CD14-positive monocyte (primary cell): Measurements from ENCODE around the gene TICRR. TPM values are rescaled to one million over a fixed set of nuclear protein-coding genes. Genes with fewer than 3 reads are reported as not detected.
"Not testable (repeated sequence)": the region's sequence is repeated elsewhere in the genome, so short reads cannot be mapped to it uniquely, and the experiment has no call there.

ENCODE experiments used
- DNase-seq, 3 donors: peaks; one replicate each; pipeline ENCODE4 v3.0.0-alpha.2; 2011 to 2022
- H2AFZ ChIP-seq: 2 replicates; pipeline ENCODE4 v1.6.0; 2012; ENCODE audit warnings: mild to moderate bottlenecking, low read depth, low read length, inconsistent platforms; ENCODE audit not compliant: insufficient read depth, poor library complexity, severe bottlenecking
- H3K27ac ChIP-seq, 2 donors: 1 replicate in 1 of 2; 2 replicates in 1 of 2; pipeline ENCODE4 v1.5.1; 2012 to 2013; ENCODE audit warnings: low read length in 2 of 2, control low read depth in 1 of 2, inconsistent platforms in 1 of 2, low read depth in 1 of 2, mild to moderate bottlenecking in 1 of 2
- H3K27me3 ChIP-seq, 2 donors: one replicate each; pipeline versions ENCODE4 v1.6.0 to v1.6.1; 2011 to 2013; ENCODE audit warnings: low read length in 2 of 2; ENCODE audit not compliant: control insufficient read depth in 2 of 2, insufficient read depth in 2 of 2
- H3K36me3 ChIP-seq, 2 donors: replicated peaks in 1 of 2; 1 replicate in 1 of 2; 2 replicates in 1 of 2; pipeline versions ENCODE4 v1.5.1 to v1.6.1; 2012 to 2013; ENCODE audit warnings: low read length in 2 of 2, control low read depth in 1 of 2, inconsistent platforms in 1 of 2, mild to moderate bottlenecking in 1 of 2; ENCODE audit not compliant: insufficient read depth in 2 of 2, control insufficient read depth in 1 of 2
- H3K4me1 ChIP-seq, 2 donors: 1 replicate in 1 of 2; 2 replicates in 1 of 2; pipeline versions ENCODE4 v1.5.1 to v1.6.1; 2012 to 2013; ENCODE audit warnings: low read length in 2 of 2, control low read depth in 1 of 2, inconsistent platforms in 1 of 2, mild to moderate bottlenecking in 1 of 2, moderate library complexity in 1 of 2; ENCODE audit not compliant: insufficient read depth in 2 of 2, control insufficient read depth in 1 of 2
- H3K4me2 ChIP-seq: replicated peaks from 2 replicates; pipeline ENCODE3; 2012; ENCODE audit warnings: low read length, moderate library complexity, mild to moderate bottlenecking; ENCODE audit not compliant: poor library complexity, severe bottlenecking; ENCODE audit errors: extremely low read depth
- H3K4me3 ChIP-seq, 3 experiments: fragments of 200-600 bp in 1 of 3; sonication (generic) in 1 of 3; replicated peaks in 1 of 3; 1 replicate in 2 of 3; 2 replicates in 1 of 3; pipeline ENCODE4 v1.5.1; 2011 to 2013; ENCODE audit warnings: low read length in 3 of 3, mild to moderate bottlenecking in 3 of 3, control low read depth in 2 of 3, low read depth in 2 of 3, inconsistent platforms in 1 of 3, moderate library complexity in 1 of 3
- H3K79me2 ChIP-seq: 2 replicates; pipeline ENCODE4 v1.6.0; 2012; ENCODE audit warnings: mild to moderate bottlenecking, control low read depth, inconsistent platforms, low read length, moderate library complexity; ENCODE audit not compliant: insufficient read depth
- H3K9ac ChIP-seq: 2 replicates; pipeline ENCODE4 v1.6.0; 2017; ENCODE audit warnings: low read length, mild to moderate bottlenecking; ENCODE audit not compliant: insufficient read depth, poor library complexity, severe bottlenecking
- H3K9me3 ChIP-seq, 2 donors: replicated peaks in 1 of 2; 1 replicate in 1 of 2; 2 replicates in 1 of 2; pipeline versions ENCODE4 v1.5.1 to v1.6.1; 2012 to 2013; ENCODE audit warnings: low read length in 2 of 2, control low read depth in 1 of 2; ENCODE audit not compliant: control insufficient read depth in 1 of 2, insufficient read depth in 1 of 2
- H4K20me1 ChIP-seq: 2 replicates; pipeline ENCODE4 v1.6.0; 2012; ENCODE audit warnings: mild to moderate bottlenecking, low read length, control low read depth, moderate library complexity; ENCODE audit not compliant: insufficient read depth
- H3K27ac Mint-ChIP-seq, 7 donors: one replicate each; pipeline ENCODE4 v1.8.0; 2020; ENCODE audit warnings: mild to moderate bottlenecking in 7 of 7, mixed read lengths in 7 of 7, moderate library complexity in 6 of 7, inconsistent platforms in 2 of 7
- H3K27me3 Mint-ChIP-seq, 3 donors: one replicate each; pipeline ENCODE4 v1.8.0; 2021 to 2022; ENCODE audit warnings: low read depth in 3 of 3, mild to moderate bottlenecking in 3 of 3, mixed read lengths in 3 of 3, moderate library complexity in 3 of 3, inconsistent platforms in 1 of 3
- H3K36me3 Mint-ChIP-seq, 2 donors: one replicate each; pipeline ENCODE4 v1.8.0; 2020; ENCODE audit warnings: mixed read lengths in 2 of 2, inconsistent platforms in 1 of 2, mild to moderate bottlenecking in 1 of 2
- H3K4me1 Mint-ChIP-seq: one replicate; pipeline ENCODE4 v1.8.0; 2020; ENCODE audit warnings: mild to moderate bottlenecking, mixed read lengths
- H3K4me3 Mint-ChIP-seq, 2 donors: one replicate each; pipeline ENCODE4 v1.8.0; 2020; ENCODE audit warnings: mild to moderate bottlenecking in 2 of 2, mixed read lengths in 2 of 2, moderate library complexity in 1 of 2
- H3K9me3 Mint-ChIP-seq, 7 donors: one replicate each; pipeline ENCODE4 v1.8.0; 2020 to 2022; ENCODE audit warnings: mixed read lengths in 7 of 7, mild to moderate bottlenecking in 6 of 7, moderate library complexity in 6 of 7, inconsistent platforms in 2 of 7
- WGBS: methylation state at CpG from one replicate; pipeline ENCODE4 v1.1.5; 2013; ENCODE audit warnings: missing lambda C conversion rate; ENCODE audit not compliant: insufficient coverage; 5-methylcytosine and 5-hydroxymethylcytosine counted together
- intact Hi-C, 2 donors: fragments of 100-400 bp; cut with micrococcal nuclease; formaldehyde crosslinking; loops; one replicate each; pipeline versions ENCODE4 v1.15.0 to v1.15.1; 2023
- polyA plus RNA-seq, 3 donors: library from polyadenylated mRNA; depleted of rRNA in 1 of 3; unstranded in 2 of 3; stranded (reverse) in 1 of 3; fragments of 300-500 nt in 2 of 3; fragments of >200 nt in 1 of 3; fragmentation: Illumina TruSeq in 2 of 3; gene quantifications; 1 replicate in 2 of 3; 2 replicates in 1 of 3; pipeline ENCODE4 v1.2.3, GENCODE V29; 2012 to 2021
- TF ChIP-seq, protein P1 (sequence below): fragments of 200-600 bp; IDR thresholded peaks from one replicate; pipeline ENCODE4 v1.8.0; 2022; ENCODE audit warnings: antibody characterized with exemption, mild to moderate bottlenecking

The TICRR gene
- polyA plus RNA-seq, 3 donors: not detected

- Histone ChIP-seq H3K4me2 (no peak overlapping the region), H3K4me1 (no peaks in the 10 kb centered on the region), H2AFZ (no peak overlapping the region), H4K20me1 (no peaks in the 10 kb centered on the region), H3K27ac (no peak overlapping the region), H3K27me3 (peaks cover 0 to 2% of the 10 kb centered on the region in 2 donors), H3K9ac (no peak overlapping the region), H3K9me3 (peaks cover 6 to 13% of the 10 kb centered on the region in 2 donors), H3K36me3 (no peaks in the 10 kb centered on the region), H3K79me2 (no peaks in the 10 kb centered on the region), H3K4me3 (no peak overlapping the region)
- peaks cover 6 to 17% (median 12%) of the 10 kb centered on the region in 7 donors for H3K9me3 Mint-ChIP-seq
- H3K27ac Mint-ChIP-seq: no peak overlapping the region
- DNase-seq: no peak
- no peaks in the 10 kb centered on the region for H3K36me3 Mint-ChIP-seq
- no peaks in the 10 kb centered on the region for H3K4me1 Mint-ChIP-seq
- TF ChIP-seq, protein P1, sequence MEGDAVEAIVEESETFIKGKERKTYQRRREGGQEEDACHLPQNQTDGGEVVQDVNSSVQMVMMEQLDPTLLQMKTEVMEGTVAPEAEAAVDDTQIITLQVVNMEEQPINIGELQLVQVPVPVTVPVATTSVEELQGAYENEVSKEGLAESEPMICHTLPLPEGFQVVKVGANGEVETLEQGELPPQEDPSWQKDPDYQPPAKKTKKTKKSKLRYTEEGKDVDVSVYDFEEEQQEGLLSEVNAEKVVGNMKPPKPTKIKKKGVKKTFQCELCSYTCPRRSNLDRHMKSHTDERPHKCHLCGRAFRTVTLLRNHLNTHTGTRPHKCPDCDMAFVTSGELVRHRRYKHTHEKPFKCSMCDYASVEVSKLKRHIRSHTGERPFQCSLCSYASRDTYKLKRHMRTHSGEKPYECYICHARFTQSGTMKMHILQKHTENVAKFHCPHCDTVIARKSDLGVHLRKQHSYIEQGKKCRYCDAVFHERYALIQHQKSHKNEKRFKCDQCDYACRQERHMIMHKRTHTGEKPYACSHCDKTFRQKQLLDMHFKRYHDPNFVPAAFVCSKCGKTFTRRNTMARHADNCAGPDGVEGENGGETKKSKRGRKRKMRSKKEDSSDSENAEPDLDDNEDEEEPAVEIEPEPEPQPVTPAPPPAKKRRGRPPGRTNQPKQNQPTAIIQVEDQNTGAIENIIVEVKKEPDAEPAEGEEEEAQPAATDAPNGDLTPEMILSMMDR: no peak
- peaks cover 9 to 22% (median 18%) of the 10 kb centered on the region in 3 donors for H3K27me3 Mint-ChIP-seq
- H3K4me3 Mint-ChIP-seq: no peak overlapping the region
- intact Hi-C loops: no loop called here
- 63% methylated on average over 1 of the region's 4 CpGs for WGBS
Measured at GRCh38 chr15:89543389-89543788, 31.9 kb upstream of the TICRR start.

- peaks cover 4 to 11% of the 10 kb centered on the region in 2 donors for H3K4me1 ChIP-seq
- H3K79me2 ChIP-seq, H3K27ac Mint-ChIP-seq, H3K27me3 ChIP-seq, H3K27ac ChIP-seq, H3K9me3 Mint-ChIP-seq, H3K36me3 Mint-ChIP-seq, DNase-seq, H3K4me2 ChIP-seq, H4K20me1 ChIP-seq, H3K4me3 Mint-ChIP-seq, H2AFZ ChIP-seq, H3K4me3 ChIP-seq, H3K36me3 ChIP-seq, intact Hi-C loops, H3K9me3 ChIP-seq, H3K9ac ChIP-seq: not testable (repeated sequence)
- Mint-ChIP-seq H3K4me1 (peaks cover 10% of the 10 kb centered on the region), H3K27me3 (peaks cover 3 to 12% (median 9%) of the 10 kb centered on the region in 3 donors)
- no CpG with 5 or more reads among the region's 4 CpGs for WGBS
Measured at GRCh38 chr15:89549138-89549537, 26.1 kb upstream of the TICRR start.
